PC-3 (cell line): ENCODE data around the gene EXOG. TPM values are rescaled to one million over a fixed set of nuclear protein-coding genes. Genes with fewer than 3 reads are reported as not detected.

ENCODE experiments used
- ATAC-seq: fragments of 200-7000 bp; cut with Tn5 transposase; 2 replicates; pipeline ENCODE4 v1.9.1; 2020; ENCODE audit warnings: mild to moderate bottlenecking, moderate library complexity
- BruUV-seq: library from RNA; stranded (reverse); fragments of 400-500 nt; replicated peaks from 2 replicates; lab custom pipeline; 2021; lab: Mats Ljungman, UMichigan
- CTCF ChIA-PET: fragments of 300-600 bp; sonication (Branson Sonifier 250); formaldehyde crosslinking; loops from one replicate; lab custom pipeline; 2022; ENCODE audit warnings: antibody characterized with exemption; lab: Charles Lee
- POLR2A ChIA-PET: fragments of 300-600 bp; sonication (Branson Sonifier 250); formaldehyde crosslinking; loops from one replicate; lab custom pipeline; 2022; ENCODE audit warnings: antibody characterized with exemption; ENCODE audit not compliant: unreplicated experiment; lab: Charles Lee
- DNase-seq: peaks from one replicate; pipeline ENCODE4 v3.0.0-alpha.2; 2015
- H2AFZ ChIP-seq: fragments of 300-600 bp; sonication (generic); 2 replicates; pipeline ENCODE4 v1.6.0; 2016; ENCODE audit warnings: antibody characterized with exemption, low read length
- H3F3A ChIP-seq: fragments of 300-600 bp; sonication (generic); one replicate; pipeline ENCODE4 v1.6.0; 2017; ENCODE audit warnings: antibody characterized with exemption, low read length, control low read depth, mild to moderate bottlenecking; ENCODE audit not compliant: unreplicated experiment
- H3K27ac ChIP-seq: fragments of 300-600 bp; sonication (generic); 2 replicates; pipeline ENCODE4 v1.5.1; 2016; ENCODE audit warnings: mild to moderate bottlenecking, low read length
- H3K27me3 ChIP-seq: fragments of 300-600 bp; sonication (generic); 2 replicates; pipeline ENCODE4 v1.6.1; 2016; ENCODE audit warnings: low read length, mixed read lengths
- H3K36me3 ChIP-seq: fragments of 300-600 bp; sonication (generic); 2 replicates; pipeline ENCODE4 v1.6.1; 2016; ENCODE audit warnings: low read depth, mixed run types, low read length, mixed read lengths
- H3K4me1 ChIP-seq: fragments of 300-600 bp; sonication (generic); 2 replicates; pipeline ENCODE4 v1.5.1; 2016; ENCODE audit warnings: low read length; ENCODE audit not compliant: insufficient read depth
- H3K4me2 ChIP-seq: fragments of 300-600 bp; sonication (generic); 2 replicates; pipeline ENCODE4 v1.6.0; 2016; ENCODE audit warnings: low read length
- H3K4me3 ChIP-seq: fragments of 300-600 bp; sonication (generic); 2 replicates; pipeline ENCODE4 v1.5.1; 2016; ENCODE audit warnings: mild to moderate bottlenecking, low read length, mixed read lengths
- H3K79me2 ChIP-seq: fragments of 300-600 bp; sonication (generic); 2 replicates; pipeline ENCODE4 v1.6.1; 2017; ENCODE audit warnings: low read length, mixed read lengths
- H3K9ac ChIP-seq: fragments of 300-600 bp; sonication (generic); 2 replicates; pipeline ENCODE4 v1.6.0; 2016; ENCODE audit warnings: mild to moderate bottlenecking, low read length
- H3K9me2 ChIP-seq: fragments of 300-600 bp; sonication (generic); replicated peaks from 2 replicates; pipeline ENCODE4 v1.6.1; 2016; ENCODE audit warnings: mixed run types, low read length, mixed read lengths
- H3K9me3 ChIP-seq: fragments of 300-600 bp; sonication (generic); 2 replicates; pipeline ENCODE4 v1.6.1; 2016; ENCODE audit warnings: low read length, mixed read lengths
- H4K20me1 ChIP-seq: fragments of 300-600 bp; sonication (generic); 2 replicates; pipeline ENCODE4 v1.6.1; 2016; ENCODE audit warnings: low read length, mixed read lengths
- EZH2 ChIP-seq: fragments of 300-600 bp; sonication (generic); IDR thresholded peaks from one replicate; pipeline ENCODE4 v1.6.1; 2017; ENCODE audit warnings: antibody characterized with exemption, mild to moderate bottlenecking, low read length; ENCODE audit not compliant: unreplicated experiment
- EZH2phosphoT487 ChIP-seq: fragments of 300-600 bp; sonication (generic); IDR thresholded peaks from 2 replicates; pipeline ENCODE4 v1.6.1; 2018; ENCODE audit warnings: mild to moderate bottlenecking, antibody characterized with exemption, low read length, borderline replicate concordance
- intact Hi-C: fragments of 100-400 bp; cut with micrococcal nuclease; formaldehyde crosslinking; loops from 2 replicates; pipeline ENCODE4 v1.9.0; 2023
- total RNA-seq: library from RNA; depleted of rRNA; stranded (reverse); fragments of >200 nt; gene quantifications from 2 replicates; pipeline ENCODE4 v1.2.3, GENCODE V29; 2014
- TF ChIP-seq, protein P1 (sequence below): fragments of 300-600 bp; sonication (generic); conservative IDR thresholded peaks from 2 replicates; pipeline ENCODE4 v1.5.1; 2017; ENCODE audit warnings: antibody characterized with exemption, low read depth, mild to moderate bottlenecking, low read length

The EXOG gene
- total RNA-seq, 1 experiment from 2014 or later = 10.0 TPM

- Histone ChIP-seq H3K27ac (no peak overlapping the region), H3K4me3 (no peak overlapping the region), H3K27me3 (no peaks in the 10 kb centered on the region), H3K79me2 (no peaks in the 10 kb centered on the region), H3K9me3 (no peaks in the 10 kb centered on the region), H3F3A (no peaks in the 10 kb centered on the region), H3K9me2 (no peaks in the 10 kb centered on the region), H3K4me1 (no peaks in the 10 kb centered on the region), H2AFZ (no peak overlapping the region), H4K20me1 (no peaks in the 10 kb centered on the region), H3K9ac (no peak overlapping the region), H3K36me3 (no peaks in the 10 kb centered on the region), H3K4me2 (no peak overlapping the region)
- ChIA-PET CTCF (no interaction called here), POLR2A (no interaction called here)
- ATAC-seq = no peak
- intact Hi-C loops = no loop called here
- BruUV-seq = no TSS peak
- no peak for DNase-seq
- TF ChIP-seq EZH2phosphoT487 = no peak
- TF ChIP-seq EZH2 = no peak
- TF ChIP-seq, protein P1, sequence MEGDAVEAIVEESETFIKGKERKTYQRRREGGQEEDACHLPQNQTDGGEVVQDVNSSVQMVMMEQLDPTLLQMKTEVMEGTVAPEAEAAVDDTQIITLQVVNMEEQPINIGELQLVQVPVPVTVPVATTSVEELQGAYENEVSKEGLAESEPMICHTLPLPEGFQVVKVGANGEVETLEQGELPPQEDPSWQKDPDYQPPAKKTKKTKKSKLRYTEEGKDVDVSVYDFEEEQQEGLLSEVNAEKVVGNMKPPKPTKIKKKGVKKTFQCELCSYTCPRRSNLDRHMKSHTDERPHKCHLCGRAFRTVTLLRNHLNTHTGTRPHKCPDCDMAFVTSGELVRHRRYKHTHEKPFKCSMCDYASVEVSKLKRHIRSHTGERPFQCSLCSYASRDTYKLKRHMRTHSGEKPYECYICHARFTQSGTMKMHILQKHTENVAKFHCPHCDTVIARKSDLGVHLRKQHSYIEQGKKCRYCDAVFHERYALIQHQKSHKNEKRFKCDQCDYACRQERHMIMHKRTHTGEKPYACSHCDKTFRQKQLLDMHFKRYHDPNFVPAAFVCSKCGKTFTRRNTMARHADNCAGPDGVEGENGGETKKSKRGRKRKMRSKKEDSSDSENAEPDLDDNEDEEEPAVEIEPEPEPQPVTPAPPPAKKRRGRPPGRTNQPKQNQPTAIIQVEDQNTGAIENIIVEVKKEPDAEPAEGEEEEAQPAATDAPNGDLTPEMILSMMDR = no peak
Measured at GRCh38 chr3:38545550-38545949, 49.4 kb downstream of the EXOG start.

GRCh38 chr3:38545983-38546382 lies 49.8 kb downstream of the EXOG start:
- no peaks in the 10 kb centered on the region for H3K9me3 ChIP-seq
- no peak overlapping the region for H3K9ac ChIP-seq
- H2AFZ ChIP-seq = no peak overlapping the region
- no peaks in the 10 kb centered on the region for H3F3A ChIP-seq
- ChIA-PET CTCF (no interaction called here), POLR2A (no interaction called here)
- no peaks in the 10 kb centered on the region for H3K9me2 ChIP-seq
- H3K4me2 ChIP-seq = no peak overlapping the region
- H3K27ac ChIP-seq = no peak overlapping the region
- BruUV-seq = no TSS peak
- intact Hi-C loops = no loop called here
- H3K27me3 ChIP-seq = no peaks in the 10 kb centered on the region
- DNase-seq (no peak), ATAC-seq (no peak)
- H3K4me3 ChIP-seq = no peak overlapping the region
- no peak for TF ChIP-seq EZH2
- no peak for TF ChIP-seq EZH2phosphoT487
- TF ChIP-seq, protein P1 = no peak
- H3K79me2 ChIP-seq = no peaks in the 10 kb centered on the region
- no peaks in the 10 kb centered on the region for H3K4me1 ChIP-seq
- H4K20me1 ChIP-seq = no peaks in the 10 kb centered on the region
- no peaks in the 10 kb centered on the region for H3K36me3 ChIP-seq

- H3K27ac ChIP-seq = no peak overlapping the region
- intact Hi-C loops = no loop called here
- DNase-seq (peak; percentile 69), ATAC-seq (peak; percentile 77)
- H3K36me3 ChIP-seq = no peaks in the 10 kb centered on the region
- no peak overlapping the region for H3K9ac ChIP-seq
- no peaks in the 10 kb centered on the region for H3K79me2 ChIP-seq
- ChIA-PET POLR2A (no interaction called here), CTCF (no interaction called here)
- no TSS peak for BruUV-seq
- no peak overlapping the region for H3K4me3 ChIP-seq
- H3K4me1 ChIP-seq = no peaks in the 10 kb centered on the region
- no peaks in the 10 kb centered on the region for H3K9me2 ChIP-seq
- no peaks in the 10 kb centered on the region for H3K9me3 ChIP-seq
- no peak overlapping the region for H3K4me2 ChIP-seq
- TF ChIP-seq, protein P1 = no peak
- no peak for TF ChIP-seq EZH2
- TF ChIP-seq EZH2phosphoT487 = no peak
- H4K20me1 ChIP-seq = no peaks in the 10 kb centered on the region
- no peaks in the 10 kb centered on the region for H3F3A ChIP-seq
- peaks cover 14% of the 10 kb centered on the region; the same call in 1 of the 2 replicates for H3K27me3 ChIP-seq
- H2AFZ ChIP-seq = no peak overlapping the region
Measured at GRCh38 chr3:38548154-38548931, 52.2 kb downstream of the EXOG start.
